Panc1 (cell line): ENCODE results near the gene BHLHA15. TPM values are rescaled to one million over a fixed set of nuclear protein-coding genes. Genes with fewer than 3 reads are reported as not detected.

ENCODE experiments used
- ATAC-seq: fragments of 200-7000 bp; cut with Tn5 transposase; 2 replicates; pipeline ENCODE4 v1.9.1; 2020; ENCODE audit warnings: mild to moderate bottlenecking, moderate library complexity
- BruUV-seq: library from RNA; stranded (reverse); fragments of 400-500 nt; replicated peaks from 2 replicates; lab custom pipeline; 2021; lab: Mats Ljungman, UMichigan
- CTCF ChIA-PET: fragments of 300-600 bp; sonication (Branson Sonifier 250); formaldehyde crosslinking; loops from one replicate; lab custom pipeline; 2022; ENCODE audit warnings: antibody characterized with exemption; lab: Charles Lee
- POLR2A ChIA-PET: fragments of 300-600 bp; sonication (Branson Sonifier 250); formaldehyde crosslinking; loops from one replicate; lab custom pipeline; 2022; ENCODE audit warnings: antibody characterized with exemption; lab: Charles Lee
- DNase-seq: peaks from one replicate; pipeline ENCODE4 v3.0.0-alpha.2; 2010; ENCODE audit warnings: low read depth, low spot score
- H3K27ac ChIP-seq: 2 replicates; pipeline ENCODE4 v1.5.1; 2011; ENCODE audit warnings: mild to moderate bottlenecking, low read length, inconsistent platforms
- H3K27me3 ChIP-seq: fragments of 200-500 bp; sonication (Bioruptor generic); 2 replicates; pipeline ENCODE4 v1.6.0; 2014; ENCODE audit warnings: low read length, inconsistent platforms; ENCODE audit not compliant: control insufficient read depth, insufficient read depth
- H3K36me3 ChIP-seq: fragments of 200-500 bp; sonication (Bioruptor generic); 2 replicates; pipeline ENCODE4 v1.5.1; 2014; ENCODE audit warnings: inconsistent platforms, mild to moderate bottlenecking, low read length, moderate library complexity; ENCODE audit not compliant: control insufficient read depth, insufficient read depth
- H3K4me1 ChIP-seq: 2 replicates; pipeline ENCODE4 v1.5.1; 2011; ENCODE audit warnings: inconsistent platforms, mild to moderate bottlenecking, low read length, moderate library complexity; ENCODE audit not compliant: control insufficient read depth, insufficient read depth
- H3K4me3 ChIP-seq, 2 experiments: 2 replicates each; pipeline ENCODE4 v1.5.1; 2011 to 2012; ENCODE audit warnings: low read depth in 2 of 2, low read length in 2 of 2, mild to moderate bottlenecking in 2 of 2, inconsistent platforms in 1 of 2, moderate library complexity in 1 of 2
- H3K9me3 ChIP-seq: fragments of 200-500 bp; sonication (Bioruptor generic); 2 replicates; pipeline ENCODE4 v1.5.1; 2014; ENCODE audit warnings: low read depth, mild to moderate bottlenecking, inconsistent platforms, low read length, moderate library complexity; ENCODE audit not compliant: control insufficient read depth, insufficient read depth
- CTCF ChIP-seq: fragments of 450-650 bp; IDR thresholded peaks from 2 replicates; pipeline ENCODE4 v1.5.1; 2017; ENCODE audit warnings: mild to moderate bottlenecking
- POLR2AphosphoS5 ChIP-seq: IDR thresholded peaks from 2 replicates; pipeline ENCODE4 v1.6.1; 2012; ENCODE audit warnings: mild to moderate bottlenecking, low read depth, low read length, moderate library complexity
- REST ChIP-seq, 2 experiments: IDR thresholded peaks; 2 replicates each; pipeline ENCODE4 v1.6.1; 2011 to 2012; ENCODE audit warnings: low read depth in 2 of 2, control low read depth in 1 of 2, low read length in 1 of 2, mild to moderate bottlenecking in 1 of 2, moderate library complexity in 1 of 2; ENCODE audit not compliant: insufficient read depth in 1 of 2
- SIN3A ChIP-seq: IDR thresholded peaks from 2 replicates; pipeline ENCODE4 v1.6.1; 2012; ENCODE audit warnings: low read depth, mild to moderate bottlenecking, low read length, moderate library complexity, borderline replicate concordance; ENCODE audit not compliant: insufficient read depth
- TCF7L2 ChIP-seq: IDR thresholded peaks from 2 replicates; pipeline ENCODE4 v1.6.1; 2011; ENCODE audit warnings: mild to moderate bottlenecking, low read depth, low read length, inconsistent platforms
- in situ Hi-C: cut with HindIII; loops from 2 replicates; pipeline ENCODE4 v1.10.0; 2016; ENCODE audit warnings: low sequenced_read_pairs, low pct_unique_long_range_greater_than_20kb
- intact Hi-C: fragments of 100-400 bp; cut with micrococcal nuclease; formaldehyde crosslinking; loops from one replicate; pipeline ENCODE4 v1.10.0; 2022; ENCODE audit not compliant: unreplicated experiment
- total RNA-seq: library from RNA; stranded (reverse); gene quantifications from one replicate; pipeline ENCODE4 v1.2.1, GENCODE V29; 2021; ENCODE audit not compliant: unreplicated experiment

BHLHA15 gene
- total RNA-seq, 1 experiment from 2014 or later = 0.26 TPM

GRCh38 chr7:98168904-98169621 is 42.2 kb upstream of the BHLHA15 start:
- POLR2A ChIA-PET = no interaction called here
- H3K36me3 ChIP-seq = peaks cover 5% of the 10 kb centered on the region; the same call in 1 of the 2 replicates
- TF ChIP-seq SIN3A = no peak
- TF ChIP-seq CTCF = no peak; the same call in none of the 2 replicates
- no peak for TF ChIP-seq TCF7L2
- TF ChIP-seq POLR2AphosphoS5 = no peak
- TF ChIP-seq REST (IDR thresholded peaks at IDR 0.05; ENCODE audit: insufficient read depth in 1 of 2, low read depth in 2 of 2, low read length in 1 of 2) = no peak
- H3K27me3 ChIP-seq = no peaks in the 10 kb centered on the region
- CTCF ChIA-PET = interaction anchor here (0.7 to 5.8 kb wide), 7 partner anchors 9 to 155 kb away, joined by 3 to 108 read pairs (median 5); no protein-coding TSS in a partner anchor
- in situ Hi-C loops = no loop called here
- DNase-seq (no peak), ATAC-seq (no peak)
- no peaks in the 10 kb centered on the region for H3K9me3 ChIP-seq
- intact Hi-C loops = loop anchor here (1.0 kb wide), 1 partner anchor 148 kb away; no protein-coding TSS in a partner anchor
- no peak overlapping the region for H3K4me3 ChIP-seq
- H3K4me1 ChIP-seq = peaks cover 3% of the 10 kb centered on the region
- no peak overlapping the region for H3K27ac ChIP-seq
- no TSS peak for BruUV-seq

GRCh38 chr7:98170966-98171365 is 40.3 kb upstream of the BHLHA15 start:
- no TSS peak for BruUV-seq
- Histone ChIP-seq H3K27ac (no peak overlapping the region), H3K4me1 (peaks cover 3% of the 10 kb centered on the region; the same call in 1 of the 2 replicates), H3K4me3 (no peak overlapping the region), H3K36me3 (peaks cover 5% of the 10 kb centered on the region; the same call in 1 of the 2 replicates), H3K27me3 (no peaks in the 10 kb centered on the region), H3K9me3 (no peaks in the 10 kb centered on the region)
- intact Hi-C loops (no loop called here), in situ Hi-C loops (no loop called here)
- ATAC-seq (no peak), DNase-seq (no peak)
- POLR2A ChIA-PET = no interaction called here
- TF ChIP-seq POLR2AphosphoS5 (no peak), CTCF (no peak), TCF7L2 (no peak), SIN3A (no peak), REST (IDR thresholded peaks at IDR 0.05; ENCODE audit: insufficient read depth in 1 of 2, low read depth in 2 of 2, low read length in 1 of 2) (no peak)
- CTCF ChIA-PET = no interaction called here
